NCI-H748 (cell line): Measurements from ENCODE around the gene MASP1.

Source experiments
- DNase-seq: peaks from one replicate; lab custom pipeline; 2025; ENCODE audit not compliant: unreplicated experiment; lab: John Stamatoyannopoulos, UW

MASP1 gene

DNA sequence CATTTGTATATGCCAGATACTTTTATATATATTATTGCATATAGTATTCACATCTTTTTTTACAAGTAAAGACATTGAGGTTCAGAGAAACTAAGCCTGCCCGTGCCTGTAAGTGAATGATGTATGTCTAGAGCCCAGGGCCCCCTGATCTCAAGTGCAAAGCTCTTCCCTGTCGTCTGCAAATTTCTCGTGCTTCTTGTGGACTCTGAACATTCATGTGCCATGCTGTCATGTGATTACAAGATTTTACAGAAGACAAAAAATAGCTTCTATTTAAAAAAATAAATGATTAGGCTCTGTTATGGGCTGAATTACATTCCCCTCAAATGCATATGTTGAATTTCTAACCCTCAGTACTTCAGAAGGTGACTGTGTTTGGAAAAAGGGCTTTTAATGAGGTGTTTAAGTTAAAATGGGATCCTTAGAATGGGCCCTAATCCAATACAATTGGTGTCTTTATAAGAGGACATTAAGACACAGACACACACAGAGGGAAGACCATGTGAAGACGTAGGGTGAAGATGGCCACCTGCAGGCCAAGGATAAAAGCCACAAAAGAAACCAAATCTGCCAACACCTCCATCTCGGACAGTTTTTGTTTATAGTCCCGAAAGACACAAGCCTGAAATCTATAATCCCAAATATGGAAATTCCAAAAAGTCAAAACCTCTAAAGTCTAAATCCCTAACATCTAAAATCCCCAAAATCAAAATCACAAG lies 3.9 kb upstream of the MASP1 start:
- no peak for DNase-seq

- no peak for DNase-seq
These were observed 2.2 kb upstream of the MASP1 start for GRCh38 chr3:187293516-187294430.

GRCh38 chr3:187292631-187293515 lies 1.3 kb upstream of the MASP1 start:
- no peak for DNase-seq

- DNase-seq, result no peak
These were observed 644 bp upstream of the MASP1 start for GRCh38 chr3:187292181-187292580.

DNA sequence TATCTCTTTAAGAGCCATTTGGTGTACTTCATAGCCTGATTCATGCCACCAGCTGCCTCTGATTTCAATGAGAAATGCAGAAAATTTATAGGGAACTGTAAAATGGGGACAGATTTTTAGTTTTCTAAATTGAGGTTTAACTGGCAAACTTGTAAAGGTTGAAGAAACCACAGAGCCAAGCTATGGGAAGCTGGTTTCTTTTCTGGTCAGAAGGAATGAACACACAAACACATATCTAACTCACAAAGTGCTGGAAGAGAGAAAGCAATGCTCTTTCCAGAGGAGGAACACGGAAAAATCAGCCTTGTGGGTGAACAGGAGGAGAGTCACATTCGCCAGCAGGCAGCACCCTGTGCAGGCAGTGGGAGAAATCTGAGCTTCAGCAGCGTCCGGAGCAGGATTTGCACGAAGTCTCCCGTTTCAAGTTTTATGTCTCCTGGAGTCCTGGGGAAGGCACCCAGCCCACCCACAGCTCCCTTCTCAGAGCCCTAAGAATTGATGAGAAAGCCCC lies 481 bp downstream of the MASP1 start:
- no peak for DNase-seq

DNA sequence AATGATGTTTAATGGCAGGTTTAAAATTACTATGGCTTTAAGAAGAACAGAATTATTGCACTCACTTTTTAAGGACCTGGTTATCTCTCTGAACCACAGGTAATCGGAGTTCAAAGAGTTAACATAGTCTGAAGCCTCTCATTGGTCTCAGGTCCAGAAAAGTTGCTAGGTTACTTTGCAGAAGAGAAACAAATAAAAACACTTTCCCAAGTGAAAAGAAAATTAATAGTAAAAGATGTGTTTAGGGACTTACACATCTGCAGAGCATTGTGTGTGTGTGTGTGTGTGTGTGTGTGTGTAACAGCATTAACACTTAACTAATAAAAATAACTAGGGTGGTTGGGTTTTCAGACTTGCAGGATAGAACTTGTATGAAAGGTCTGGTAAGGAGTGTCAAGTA lies 1.0 kb downstream of the MASP1 start:
- DNase-seq, result no peak

DNA sequence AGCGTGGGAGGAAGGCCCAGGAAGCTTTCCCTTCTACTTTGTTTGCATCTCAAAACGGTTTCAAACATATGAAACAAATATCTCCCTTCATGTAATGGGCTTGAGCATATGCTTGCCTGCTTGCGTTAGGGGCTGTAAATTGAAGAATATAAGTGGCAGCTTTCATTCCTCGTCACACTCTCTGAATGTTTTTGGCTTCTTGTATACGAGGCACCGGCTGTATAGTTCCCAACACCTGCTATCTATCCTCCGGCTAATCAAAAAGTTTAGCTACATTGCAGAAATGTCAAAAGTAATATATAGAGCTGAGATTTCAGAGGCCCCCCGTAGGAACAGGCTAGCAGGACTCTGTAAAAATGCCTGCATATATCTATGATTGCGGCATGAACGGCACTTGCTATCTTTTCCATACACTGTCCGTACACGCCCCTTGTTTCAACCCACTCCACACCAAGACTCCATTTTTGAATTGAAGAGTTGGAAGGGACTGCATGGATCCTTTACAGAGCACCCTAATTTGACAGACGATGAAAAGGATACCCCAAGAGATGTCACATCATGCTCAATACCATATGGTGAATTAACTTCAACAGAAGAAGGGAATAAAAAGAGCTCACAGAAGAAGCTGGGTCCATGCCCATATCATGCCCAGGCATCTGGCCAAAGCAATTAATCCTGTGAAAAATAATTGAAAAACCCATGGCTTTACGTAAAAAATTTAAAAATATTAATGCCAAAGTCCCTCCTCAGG lies 2.5 kb downstream of the MASP1 start:
- no peak for DNase-seq

DNA sequence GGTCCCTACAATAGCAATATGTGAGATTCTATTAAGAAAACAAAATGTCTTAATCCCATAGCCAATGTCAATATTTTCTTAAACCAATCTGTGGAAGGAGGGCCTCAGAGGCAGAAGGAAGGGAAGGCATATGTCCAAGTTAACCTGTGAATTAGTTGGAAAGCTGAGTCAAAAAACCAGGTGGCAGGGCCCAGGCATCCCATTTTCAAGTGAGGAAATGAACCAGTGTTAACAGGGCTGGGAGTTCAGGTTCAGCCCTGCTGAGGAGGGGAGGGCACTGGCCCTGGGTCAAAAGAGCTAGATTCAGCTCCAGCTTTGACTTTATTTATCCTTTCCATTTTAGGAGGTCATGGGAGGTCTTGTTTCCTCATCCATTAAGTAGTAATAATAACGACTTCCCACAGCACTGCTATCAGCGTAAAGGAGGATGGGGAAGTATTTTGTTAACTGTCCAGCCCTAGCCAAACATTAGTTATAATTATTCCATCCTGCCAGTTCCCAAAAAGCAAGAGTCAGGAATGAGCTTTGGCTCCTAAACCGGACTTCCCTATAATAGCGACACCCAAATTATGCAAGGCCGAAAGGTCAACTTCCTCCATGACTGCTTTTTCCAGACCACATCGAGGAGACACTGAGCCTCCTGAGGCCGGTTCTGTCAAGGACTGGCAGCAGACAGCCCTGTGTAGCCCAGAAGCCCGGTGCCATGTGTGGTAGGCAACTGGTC lies 3.2 kb downstream of the MASP1 start:
- DNase-seq, result no peak

- DNase-seq, result no peak
These were observed 4.3 kb downstream of the MASP1 start for GRCh38 chr3:187287256-187287655.

- no peak for DNase-seq
These were observed 5.0 kb downstream of the MASP1 start for GRCh38 chr3:187286467-187287059.

DNA sequence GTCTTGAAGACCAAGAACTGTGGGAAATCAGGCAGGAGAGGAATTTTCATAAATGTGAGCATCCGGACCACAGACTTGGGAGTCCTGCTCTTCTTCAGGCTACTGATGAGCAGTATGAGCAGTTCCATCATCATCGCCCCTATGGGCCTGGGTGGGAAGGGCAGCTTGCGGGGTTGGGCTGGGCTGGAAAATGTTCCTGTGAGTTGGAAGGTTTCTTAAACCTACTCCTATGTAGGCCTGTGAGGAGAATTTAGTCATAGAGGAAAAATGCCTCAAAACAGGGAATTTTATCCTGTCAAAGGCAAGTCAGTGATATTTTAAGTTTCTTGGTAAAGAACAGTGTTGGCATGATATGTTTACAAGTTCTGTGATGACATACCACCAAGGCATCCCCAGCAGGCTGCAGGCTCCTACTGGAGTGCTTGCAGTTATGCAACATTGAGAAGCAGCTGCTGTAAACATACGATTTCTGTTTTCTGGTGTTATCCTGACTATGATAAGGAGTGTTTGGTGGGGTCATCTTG lies 10.3 kb downstream of the MASP1 start:
- DNase-seq, result no peak

- DNase-seq, result no peak
These were observed 10.9 kb downstream of the MASP1 start for GRCh38 chr3:187280644-187281043.

DNA sequence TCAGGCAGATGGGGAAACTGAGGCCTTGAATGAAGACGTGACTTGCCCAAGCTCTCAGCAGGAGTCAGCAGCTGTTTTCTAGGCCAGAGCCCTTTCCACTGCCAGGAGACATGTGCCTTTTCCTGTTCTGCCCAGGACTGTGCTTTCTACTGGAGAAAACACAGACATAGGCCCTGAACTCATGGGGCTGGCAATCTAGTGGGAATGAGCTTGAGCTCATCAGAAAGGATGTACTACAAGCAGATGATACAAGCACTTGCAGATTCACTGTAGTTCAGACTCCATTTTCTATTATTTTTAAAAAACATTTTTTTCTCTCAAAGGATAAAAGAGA lies 14.4 kb downstream of the MASP1 start:
- DNase-seq, result no peak

GRCh38 chr3:187276397-187277128 lies 15.0 kb downstream of the MASP1 start:
- no peak for DNase-seq

- no peak for DNase-seq
These were observed 16.6 kb downstream of the MASP1 start for GRCh38 chr3:187274977-187275338.

DNA sequence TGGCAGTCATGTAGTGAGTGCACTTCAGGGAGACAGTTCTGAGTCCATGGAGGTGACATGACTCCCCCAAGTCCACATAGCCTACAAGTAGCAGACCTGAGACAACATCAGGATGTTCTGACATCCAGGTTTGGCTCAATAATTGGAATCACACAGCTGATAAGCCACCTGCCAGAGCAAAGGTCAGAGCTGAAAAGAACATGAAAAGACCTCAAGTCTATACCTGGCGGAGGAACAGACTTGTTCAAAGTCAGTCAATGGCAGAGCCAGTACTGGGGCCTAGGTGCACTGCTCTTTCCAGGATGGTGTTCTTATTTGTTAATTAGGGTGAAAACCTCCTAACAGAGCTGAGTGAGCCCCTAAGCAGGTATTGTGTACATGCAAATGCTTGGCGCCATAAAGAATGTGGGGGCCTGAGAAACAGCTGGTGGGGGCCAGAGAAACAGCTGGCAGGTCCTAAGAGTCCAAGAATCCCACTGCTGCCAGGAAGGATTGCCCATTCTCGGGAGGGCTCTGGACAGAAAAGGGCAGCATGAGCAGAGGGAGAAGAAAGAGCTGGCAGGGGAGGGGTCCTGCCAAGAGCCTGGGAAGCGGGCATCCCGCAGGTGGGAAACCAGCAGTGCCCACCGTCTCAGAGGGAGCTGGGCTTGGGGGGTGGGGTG lies 17.1 kb downstream of the MASP1 start:
- DNase-seq, result no peak

DNA sequence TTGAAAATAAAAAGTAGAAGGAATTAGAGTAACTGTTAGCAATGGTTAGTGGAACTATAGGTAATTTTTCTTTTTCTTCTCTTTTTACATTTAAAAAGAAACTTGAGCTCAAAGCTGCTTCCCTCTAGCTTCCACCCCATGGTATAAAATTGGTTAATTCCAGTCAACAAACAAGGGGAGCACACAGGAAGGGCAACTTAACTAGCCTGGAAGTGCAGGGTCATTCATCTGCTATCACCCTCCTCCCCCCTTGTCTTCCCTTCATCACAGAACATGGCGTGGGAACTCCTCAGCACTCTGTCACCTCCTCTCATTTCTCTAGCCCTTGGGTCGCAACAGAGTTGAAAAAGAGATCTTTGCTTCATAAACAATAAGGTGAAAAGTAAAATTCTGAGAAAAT lies 20.0 kb downstream of the MASP1 start:
- no peak for DNase-seq

DNA sequence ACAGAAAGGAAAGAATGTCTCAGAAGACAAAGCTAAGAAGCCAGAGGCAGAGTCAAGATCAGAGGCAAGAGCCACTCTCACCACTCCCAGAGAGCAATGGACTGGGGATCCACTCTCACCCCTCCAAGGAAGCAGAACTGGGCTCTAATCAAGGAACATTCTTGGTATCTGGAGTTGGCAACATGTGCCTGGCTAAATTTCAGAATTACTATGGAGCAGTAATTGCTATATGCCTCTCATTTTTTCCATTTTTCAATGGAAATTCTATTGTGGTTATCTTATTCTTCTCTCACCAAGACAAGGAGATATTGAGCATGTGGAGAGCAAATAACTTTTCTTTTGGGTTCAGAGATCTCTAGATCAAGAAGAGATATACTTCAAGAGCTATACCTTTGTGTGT lies 22.1 kb downstream of the MASP1 start:
- no peak for DNase-seq
